Neural cell (in vitro differentiated cells): Measurements from ENCODE around the gene TMEM123. TPM values are rescaled to one million over a fixed set of nuclear protein-coding genes. Genes with fewer than 3 reads are reported as not detected.

Experiments used
- H2AFZ ChIP-seq: fragments of 200-600, 300-800 bp; sonication (generic), shearing (Covaris generic); 2 replicates; pipeline ENCODE4 v1.6.0; 2014; ENCODE audit warnings: low read depth, mild to moderate bottlenecking, antibody characterized with exemption, low read length, moderate library complexity
- H3F3A ChIP-seq: fragments of 200-600 bp; shearing (Covaris generic); 2 replicates; pipeline ENCODE4 v1.6.1; 2016; ENCODE audit warnings: mild to moderate bottlenecking, moderate library complexity, mixed read lengths, antibody characterized with exemption, low read length; ENCODE audit not compliant: insufficient read depth, poor library complexity, severe bottlenecking
- H3K27ac ChIP-seq: fragments of 200-600, 300-800 bp; sonication (generic), shearing (Covaris generic); 2 replicates; pipeline ENCODE4 v1.5.1; 2014; ENCODE audit warnings: mild to moderate bottlenecking, low read length, moderate library complexity
- H3K27me3 ChIP-seq: fragments of 300-800, 200-600 bp; sonication (generic), shearing (Covaris generic); 2 replicates; pipeline ENCODE4 v1.6.0; 2014; ENCODE audit warnings: mild to moderate bottlenecking, low read depth, low read length, moderate library complexity; ENCODE audit not compliant: insufficient read depth
- H3K36me3 ChIP-seq: fragments of 300-800, 200-600 bp; sonication (generic), shearing (Covaris generic); 2 replicates; pipeline ENCODE4 v1.5.1; 2014; ENCODE audit warnings: mild to moderate bottlenecking, antibody characterized with exemption, low read length, moderate library complexity; ENCODE audit not compliant: insufficient read depth
- H3K4me2 ChIP-seq: fragments of 300-800, 200-600 bp; sonication (generic), shearing (Covaris generic); 2 replicates; pipeline ENCODE4 v1.6.0; 2014; ENCODE audit warnings: mild to moderate bottlenecking, low read length
- H3K4me3 ChIP-seq: fragments of 300-800, 200-600 bp; sonication (generic), shearing (Covaris generic); 2 replicates; pipeline ENCODE4 v1.5.1; 2014; ENCODE audit warnings: mild to moderate bottlenecking, low read length, moderate library complexity
- H3K79me2 ChIP-seq: fragments of 200-600 bp; shearing (Covaris generic); replicated peaks from 2 replicates; pipeline ENCODE4 v1.6.0; 2014; ENCODE audit warnings: mild to moderate bottlenecking, low read length, moderate library complexity; ENCODE audit not compliant: insufficient read depth
- H3K9ac ChIP-seq: fragments of 300-800, 200-600 bp; sonication (generic), shearing (Covaris generic); 2 replicates; pipeline ENCODE4 v1.6.1; 2016; ENCODE audit warnings: mild to moderate bottlenecking, low read length, mixed read lengths
- H3K9me2 ChIP-seq: fragments of 200-600 bp; shearing (Covaris generic); 2 replicates; pipeline ENCODE4 v1.6.1; 2016; ENCODE audit warnings: mild to moderate bottlenecking, low read length, mixed read lengths; ENCODE audit not compliant: insufficient read depth
- H3K9me3 ChIP-seq: fragments of 200-600, 300-800 bp; sonication (generic), shearing (Covaris generic); 2 replicates; pipeline ENCODE4 v1.6.1; 2016; ENCODE audit warnings: mild to moderate bottlenecking, mixed run types, low read length, moderate library complexity, mixed read lengths
- H4K20me1 ChIP-seq: fragments of 200-600 bp; shearing (Covaris generic); 2 replicates; pipeline ENCODE4 v1.6.1; 2016; ENCODE audit warnings: mild to moderate bottlenecking, mixed run types; ENCODE audit not compliant: insufficient read depth
- EP300 ChIP-seq: fragments of 450-650 bp; conservative IDR thresholded peaks from 2 replicates; pipeline ENCODE4 v1.6.1; 2014; ENCODE audit warnings: antibody characterized with exemption, mild to moderate bottlenecking, moderate library complexity; ENCODE audit not compliant: poor library complexity, severe bottlenecking
- EZH2 ChIP-seq: fragments of 200-600, 300-800 bp; shearing (Covaris generic), sonication (generic); IDR thresholded peaks from 2 replicates; pipeline ENCODE4 v1.6.1; 2014; ENCODE audit warnings: antibody characterized with exemption, low read length, borderline replicate concordance, mild to moderate bottlenecking; ENCODE audit not compliant: insufficient read depth, poor library complexity, severe bottlenecking
- MXI1 ChIP-seq: fragments of 450-650 bp; conservative IDR thresholded peaks from 2 replicates; pipeline ENCODE4 v1.6.1; 2014; ENCODE audit warnings: antibody characterized with exemption, mild to moderate bottlenecking; ENCODE audit not compliant: poor library complexity, severe bottlenecking
- POLR2AphosphoS5 ChIP-seq: IDR thresholded peaks from 2 replicates; pipeline ENCODE4 v1.6.1; 2012
- RAD21 ChIP-seq: fragments of 450-650 bp; conservative IDR thresholded peaks from 2 replicates; pipeline ENCODE4 v1.6.1; 2014; ENCODE audit warnings: antibody characterized with exemption, mild to moderate bottlenecking, moderate library complexity
- SMC3 ChIP-seq: fragments of 450-650 bp; conservative IDR thresholded peaks from 2 replicates; pipeline ENCODE4 v1.6.1; 2014; ENCODE audit warnings: antibody characterized with exemption, mild to moderate bottlenecking, moderate library complexity; ENCODE audit not compliant: poor library complexity
- TAF1 ChIP-seq: IDR thresholded peaks from 2 replicates; pipeline ENCODE4 v1.6.1; 2012; ENCODE audit warnings: low read depth
- polyA plus RNA-seq: library from polyadenylated mRNA; depleted of rRNA; stranded (reverse); fragments of >200 nt; gene quantifications from 2 replicates; pipeline ENCODE4 v1.2.3, GENCODE V29; 2014
- TF ChIP-seq, protein P1 (sequence below): IDR thresholded peaks from 2 replicates; pipeline ENCODE4 v1.6.1; 2012; ENCODE audit warnings: borderline replicate concordance
- TF ChIP-seq, protein P2 (sequence below): fragments of 450-650 bp; IDR thresholded peaks from 2 replicates; pipeline ENCODE4 v1.5.1; 2014; ENCODE audit warnings: antibody characterized with exemption, mild to moderate bottlenecking, moderate library complexity; ENCODE audit not compliant: poor library complexity, severe bottlenecking

TMEM123 gene
- polyA plus RNA-seq, 1 donor from 2014 or later, result 7.7 TPM

DNA sequence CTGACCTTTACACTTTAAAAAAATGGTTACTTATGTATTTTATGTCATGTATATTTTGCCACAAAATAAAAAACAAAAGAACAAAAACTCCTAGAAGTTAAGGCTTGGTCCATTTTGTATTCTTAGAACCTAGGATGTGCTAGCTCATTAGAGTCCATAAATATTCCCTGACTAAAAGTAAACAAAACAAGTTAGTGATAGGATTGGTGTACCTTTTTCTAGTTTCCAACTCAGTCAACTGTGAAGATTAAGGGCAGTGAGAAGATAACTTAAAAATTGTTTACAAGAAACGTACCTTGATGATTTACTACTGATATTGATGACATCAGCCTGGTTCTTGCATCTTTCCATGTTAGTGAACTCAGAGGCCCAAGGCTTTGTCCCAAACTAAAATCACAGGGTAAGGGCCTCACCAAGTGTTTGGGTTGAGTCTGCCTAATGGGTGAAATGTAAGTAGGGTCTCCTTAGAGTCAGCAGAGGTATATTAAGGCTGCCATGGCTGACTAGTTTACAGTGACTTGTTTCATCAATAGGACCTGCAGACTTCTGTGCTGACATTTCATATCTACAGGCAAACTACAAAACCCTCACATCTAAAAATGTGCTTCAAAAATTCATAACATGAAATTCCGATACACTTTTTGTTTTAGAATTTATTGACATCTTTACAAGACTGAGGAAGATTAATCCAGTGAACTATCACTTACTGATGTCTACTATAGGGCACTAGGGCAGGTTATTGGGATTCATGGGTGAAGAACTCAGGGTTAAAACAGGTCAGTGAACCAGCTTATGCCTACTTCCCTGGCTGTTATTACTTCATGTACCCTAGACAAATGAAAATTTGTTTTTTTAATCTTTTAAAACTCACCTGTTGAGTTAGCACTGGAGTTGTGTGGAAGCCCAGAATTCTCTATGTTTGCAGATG lies 4.4 kb downstream of the TMEM123 start:
- H2AFZ ChIP-seq, result no peak overlapping the region
- H3K36me3 ChIP-seq, result no peaks in the 10 kb centered on the region
- no peak overlapping the region for H3K4me2 ChIP-seq
- H3K9me3 ChIP-seq, result no peaks in the 10 kb centered on the region
- H3K9me2 ChIP-seq, result no peaks in the 10 kb centered on the region
- no peak overlapping the region for H3K27ac ChIP-seq
- H3F3A ChIP-seq, result no peaks in the 10 kb centered on the region
- TF ChIP-seq SMC3 (no peak), MXI1 (no peak), RAD21 (no peak), TAF1 (no peak), POLR2AphosphoS5 (no peak), EP300 (no peak), EZH2 (no peak)
- TF ChIP-seq, protein P1, sequence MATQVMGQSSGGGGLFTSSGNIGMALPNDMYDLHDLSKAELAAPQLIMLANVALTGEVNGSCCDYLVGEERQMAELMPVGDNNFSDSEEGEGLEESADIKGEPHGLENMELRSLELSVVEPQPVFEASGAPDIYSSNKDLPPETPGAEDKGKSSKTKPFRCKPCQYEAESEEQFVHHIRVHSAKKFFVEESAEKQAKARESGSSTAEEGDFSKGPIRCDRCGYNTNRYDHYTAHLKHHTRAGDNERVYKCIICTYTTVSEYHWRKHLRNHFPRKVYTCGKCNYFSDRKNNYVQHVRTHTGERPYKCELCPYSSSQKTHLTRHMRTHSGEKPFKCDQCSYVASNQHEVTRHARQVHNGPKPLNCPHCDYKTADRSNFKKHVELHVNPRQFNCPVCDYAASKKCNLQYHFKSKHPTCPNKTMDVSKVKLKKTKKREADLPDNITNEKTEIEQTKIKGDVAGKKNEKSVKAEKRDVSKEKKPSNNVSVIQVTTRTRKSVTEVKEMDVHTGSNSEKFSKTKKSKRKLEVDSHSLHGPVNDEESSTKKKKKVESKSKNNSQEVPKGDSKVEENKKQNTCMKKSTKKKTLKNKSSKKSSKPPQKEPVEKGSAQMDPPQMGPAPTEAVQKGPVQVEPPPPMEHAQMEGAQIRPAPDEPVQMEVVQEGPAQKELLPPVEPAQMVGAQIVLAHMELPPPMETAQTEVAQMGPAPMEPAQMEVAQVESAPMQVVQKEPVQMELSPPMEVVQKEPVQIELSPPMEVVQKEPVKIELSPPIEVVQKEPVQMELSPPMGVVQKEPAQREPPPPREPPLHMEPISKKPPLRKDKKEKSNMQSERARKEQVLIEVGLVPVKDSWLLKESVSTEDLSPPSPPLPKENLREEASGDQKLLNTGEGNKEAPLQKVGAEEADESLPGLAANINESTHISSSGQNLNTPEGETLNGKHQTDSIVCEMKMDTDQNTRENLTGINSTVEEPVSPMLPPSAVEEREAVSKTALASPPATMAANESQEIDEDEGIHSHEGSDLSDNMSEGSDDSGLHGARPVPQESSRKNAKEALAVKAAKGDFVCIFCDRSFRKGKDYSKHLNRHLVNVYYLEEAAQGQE, result no peak
- TF ChIP-seq, protein P2, sequence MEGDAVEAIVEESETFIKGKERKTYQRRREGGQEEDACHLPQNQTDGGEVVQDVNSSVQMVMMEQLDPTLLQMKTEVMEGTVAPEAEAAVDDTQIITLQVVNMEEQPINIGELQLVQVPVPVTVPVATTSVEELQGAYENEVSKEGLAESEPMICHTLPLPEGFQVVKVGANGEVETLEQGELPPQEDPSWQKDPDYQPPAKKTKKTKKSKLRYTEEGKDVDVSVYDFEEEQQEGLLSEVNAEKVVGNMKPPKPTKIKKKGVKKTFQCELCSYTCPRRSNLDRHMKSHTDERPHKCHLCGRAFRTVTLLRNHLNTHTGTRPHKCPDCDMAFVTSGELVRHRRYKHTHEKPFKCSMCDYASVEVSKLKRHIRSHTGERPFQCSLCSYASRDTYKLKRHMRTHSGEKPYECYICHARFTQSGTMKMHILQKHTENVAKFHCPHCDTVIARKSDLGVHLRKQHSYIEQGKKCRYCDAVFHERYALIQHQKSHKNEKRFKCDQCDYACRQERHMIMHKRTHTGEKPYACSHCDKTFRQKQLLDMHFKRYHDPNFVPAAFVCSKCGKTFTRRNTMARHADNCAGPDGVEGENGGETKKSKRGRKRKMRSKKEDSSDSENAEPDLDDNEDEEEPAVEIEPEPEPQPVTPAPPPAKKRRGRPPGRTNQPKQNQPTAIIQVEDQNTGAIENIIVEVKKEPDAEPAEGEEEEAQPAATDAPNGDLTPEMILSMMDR, result no peak
- no peaks in the 10 kb centered on the region for H4K20me1 ChIP-seq
- H3K4me3 ChIP-seq, result no peak overlapping the region
- no peak overlapping the region for H3K9ac ChIP-seq
- peaks cover 35% of the 10 kb centered on the region for H3K79me2 ChIP-seq
- H3K27me3 ChIP-seq, result peaks cover 8% of the 10 kb centered on the region

DNA sequence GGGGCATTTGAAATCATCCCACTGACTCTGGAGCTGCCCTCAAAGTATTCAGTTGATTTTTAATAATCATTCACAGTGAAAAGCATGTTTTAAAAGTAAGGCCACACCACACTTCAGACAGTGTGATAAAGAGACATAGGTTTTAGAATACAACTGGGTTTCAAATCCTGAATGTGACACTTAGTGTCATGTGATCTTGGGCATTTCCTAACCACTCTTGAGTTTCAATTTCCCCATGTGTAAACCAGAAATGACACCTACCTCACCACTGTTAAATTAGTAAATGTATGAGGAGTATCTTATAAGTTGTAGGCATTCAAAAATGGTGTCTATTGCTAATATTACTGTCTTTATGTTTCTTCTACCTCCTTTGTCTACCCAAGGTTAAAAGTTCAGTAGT lies 5.4 kb downstream of the TMEM123 start:
- Histone ChIP-seq H3K27ac (no peak overlapping the region), H2AFZ (no peak overlapping the region), H3K79me2 (peaks cover 35% of the 10 kb centered on the region), H3K9me2 (no peaks in the 10 kb centered on the region), H3K4me3 (no peak overlapping the region), H3F3A (no peaks in the 10 kb centered on the region), H3K27me3 (peaks cover 8% of the 10 kb centered on the region), H3K9ac (no peak overlapping the region), H3K9me3 (no peaks in the 10 kb centered on the region), H4K20me1 (no peaks in the 10 kb centered on the region), H3K4me2 (no peak overlapping the region), H3K36me3 (no peaks in the 10 kb centered on the region)
- TF ChIP-seq SMC3 (no peak), EZH2 (no peak), EP300 (no peak), TAF1 (no peak), MXI1 (no peak), POLR2AphosphoS5 (no peak), RAD21 (no peak)
- TF ChIP-seq, protein P2, result no peak
- TF ChIP-seq, protein P1, result no peak
